WTC11 (cell line): ENCODE results near the gene SORCS2. TPM values are rescaled to one million over a fixed set of nuclear protein-coding genes. Genes with fewer than 3 reads are reported as not detected.

Source experiments
- ATAC-seq: fragments of 200-7000 bp; cut with Tn5 transposase; 2 replicates; pipeline ENCODE4 v1.10.0; 2021; ENCODE audit warnings: mild to moderate bottlenecking, moderate library complexity
- CTCF ChIA-PET: fragments of 300-600 bp; sonication (Branson Sonifier 250); formaldehyde crosslinking; loops from one replicate; lab custom pipeline; 2021; ENCODE audit warnings: antibody characterized with exemption; lab: Charles Lee
- POLR2A ChIA-PET: fragments of 350-600 bp; sonication (Branson Sonifier 250); formaldehyde crosslinking; loops from one replicate; lab custom pipeline; 2021; ENCODE audit warnings: antibody characterized with exemption; lab: Charles Lee
- DNase-seq: peaks from one replicate; pipeline ENCODE4 v3.0.0; 2021; ENCODE audit warnings: low spot score
- H3K27ac Mint-ChIP-seq: 2 replicates; pipeline ENCODE4 v1.8.0; 2021; ENCODE audit warnings: mixed read lengths
- H3K27me3 Mint-ChIP-seq: 2 replicates; pipeline ENCODE4 v1.8.0; 2021; ENCODE audit warnings: low read depth, mild to moderate bottlenecking, moderate library complexity, mixed read lengths
- H3K36me3 Mint-ChIP-seq: 2 replicates; pipeline ENCODE4 v1.8.0; 2021; ENCODE audit warnings: mixed read lengths
- H3K4me1 Mint-ChIP-seq: 2 replicates; pipeline ENCODE4 v1.8.0; 2022; ENCODE audit warnings: mixed read lengths
- H3K4me3 Mint-ChIP-seq: 2 replicates; pipeline ENCODE4 v1.8.0; 2021; ENCODE audit warnings: mild to moderate bottlenecking, moderate library complexity, mixed read lengths
- H3K9me3 Mint-ChIP-seq: 2 replicates; pipeline ENCODE4 v1.8.0; 2021; ENCODE audit warnings: mixed read lengths
- AR ChIP-seq: fragments of 250-450 bp; sonication (Bioruptor Pico); IDR thresholded peaks from 2 replicates; pipeline ENCODE4 v1.9.0; 2021; ENCODE audit warnings: mild to moderate bottlenecking
- ARID4B ChIP-seq: sonication (generic); formaldehyde crosslinking; IDR thresholded peaks from 2 replicates; pipeline ENCODE4 v1.8.0; 2023; ENCODE audit warnings: missing genetic modification reagents, mild to moderate bottlenecking, borderline replicate concordance
- ELF4 ChIP-seq: sonication (generic); formaldehyde crosslinking; IDR thresholded peaks from 2 replicates; pipeline ENCODE4 v1.8.1; 2022; ENCODE audit warnings: low read depth, mild to moderate bottlenecking, moderate library complexity, missing genetic modification reagents
- EMX1 ChIP-seq: fragments of 250-450 bp; sonication (Bioruptor Pico); IDR thresholded peaks from 2 replicates; pipeline ENCODE4 v1.8.0; 2021; ENCODE audit warnings: mild to moderate bottlenecking
- ESRRA ChIP-seq: sonication (generic); formaldehyde crosslinking; IDR thresholded peaks from 2 replicates; pipeline ENCODE4 v1.8.1; 2022; ENCODE audit warnings: mild to moderate bottlenecking, missing genetic modification reagents, borderline replicate concordance
- FOXP1 ChIP-seq: sonication (generic); formaldehyde crosslinking; IDR thresholded peaks from 2 replicates; pipeline ENCODE4 v1.8.0; 2022; ENCODE audit warnings: missing genetic modification reagents, mild to moderate bottlenecking, moderate library complexity, borderline replicate concordance
- IRF2 ChIP-seq: sonication (generic); formaldehyde crosslinking; IDR thresholded peaks from 2 replicates; pipeline ENCODE4 v1.8.0; 2022; ENCODE audit warnings: low read depth, missing genetic modification reagents, borderline replicate concordance
- JAZF1 ChIP-seq: fragments of 250-450 bp; sonication (Bioruptor Pico); IDR thresholded peaks from 2 replicates; pipeline ENCODE4 v1.9.0; 2021; ENCODE audit warnings: moderate library complexity, mild to moderate bottlenecking, inconsistent platforms
- NFATC4 ChIP-seq: fragments of 250-450 bp; sonication (Bioruptor Pico); IDR thresholded peaks from 2 replicates; pipeline ENCODE4 v1.9.0; 2021; ENCODE audit warnings: mild to moderate bottlenecking
- OVOL2 ChIP-seq: fragments of 250-450 bp; sonication (Bioruptor Pico); IDR thresholded peaks from 2 replicates; pipeline ENCODE4 v1.9.0; 2021; ENCODE audit warnings: mild to moderate bottlenecking, borderline replicate concordance
- SMAD4 ChIP-seq: sonication (generic); formaldehyde crosslinking; IDR thresholded peaks from 2 replicates; pipeline ENCODE4 v1.8.0; 2022; ENCODE audit warnings: mild to moderate bottlenecking, missing genetic modification reagents
- SOX15 ChIP-seq: fragments of 250-450 bp; sonication (Bioruptor Pico); IDR thresholded peaks from 2 replicates; pipeline ENCODE4 v1.9.0; 2021; ENCODE audit warnings: mild to moderate bottlenecking
- SP1 ChIP-seq: sonication (generic); formaldehyde crosslinking; conservative IDR thresholded peaks from 2 replicates; pipeline ENCODE4 v1.8.1; 2022; ENCODE audit warnings: missing genetic modification reagents
- TCF7 ChIP-seq: sonication (generic); formaldehyde crosslinking; IDR thresholded peaks from 2 replicates; pipeline ENCODE4 v1.8.0; 2022; ENCODE audit warnings: mild to moderate bottlenecking, low read depth, missing genetic modification reagents, moderate library complexity
- total RNA-seq: library from RNA; stranded (reverse); gene quantifications from 3 replicates; pipeline ENCODE4 v1.2.3, GENCODE V29; 2021

SORCS2 gene
- total RNA-seq, 1 experiment from 2014 or later: 6.6 TPM

GRCh38 chr4:7630568-7631287 lies 438.4 kb downstream of the SORCS2 start:
- TF ChIP-seq JAZF1 (CRISPR knock-in tag): no peak
- Mint-ChIP-seq H3K9me3 (peaks cover 17% of the 10 kb centered on the region), H3K27ac (no peak overlapping the region), H3K4me1 (peaks cover 23% of the 10 kb centered on the region), H3K27me3 (peaks cover 34% of the 10 kb centered on the region), H3K36me3 (peaks cover 11% of the 10 kb centered on the region), H3K4me3 (no peak overlapping the region)
- ATAC-seq: no peak
- POLR2A ChIA-PET: interaction anchor here (0.7 kb wide), 1 partner anchor 364 kb away, joined by 3 read pairs; no protein-coding TSS in a partner anchor
- CTCF ChIA-PET: interaction anchor here (0.6 kb wide), 2 partner anchors 75 to 104 kb away, joined by 3 read pairs; no protein-coding TSS in a partner anchor
- no peak for DNase-seq

GRCh38 chr4:7631288-7632014 lies 439.1 kb downstream of the SORCS2 start:
- peaks cover 17% of the 10 kb centered on the region for H3K9me3 Mint-ChIP-seq
- ChIA-PET POLR2A (interaction anchor here (0.7 kb wide), 1 partner anchor 365 kb away, joined by 3 read pairs; no protein-coding TSS in a partner anchor), CTCF (interaction anchor here (0.6 to 0.7 kb wide), 3 partner anchors 19 to 105 kb away, joined by 3 read pairs; no protein-coding TSS in a partner anchor)
- TF ChIP-seq IRF2 (no peak), ESRRA (no peak), ARID4B (no peak), AR (CRISPR knock-in tag) (no peak), FOXP1 (CRISPR knock-in tag) (no peak), NFATC4 (no peak), ELF4 (CRISPR knock-in tag) (no peak), EMX1 (CRISPR knock-in tag) (no peak), SMAD4 (CRISPR knock-in tag) (no peak)
- peaks cover 39% of the 10 kb centered on the region for H3K27me3 Mint-ChIP-seq
- H3K27ac Mint-ChIP-seq: no peak overlapping the region
- ATAC-seq (no peak), DNase-seq (no peak)
- peaks cover 23% of the 10 kb centered on the region for H3K4me1 Mint-ChIP-seq
- H3K36me3 Mint-ChIP-seq: peaks cover 11% of the 10 kb centered on the region
- H3K4me3 Mint-ChIP-seq: no peak overlapping the region

GRCh38 chr4:7632341-7632740 lies 440.0 kb downstream of the SORCS2 start:
- ChIA-PET POLR2A (interaction anchor here (0.5 kb wide), 1 partner anchor 348 kb away, joined by 3 read pairs; no protein-coding TSS in a partner anchor), CTCF (no interaction called here)
- no peak for ATAC-seq

More at GRCh38 chr4:7632341-7632740, 440.0 kb downstream of the SORCS2 start:
- H3K4me1 Mint-ChIP-seq: peaks cover 23% of the 10 kb centered on the region
- H3K9me3 Mint-ChIP-seq: peaks cover 17% of the 10 kb centered on the region
- H3K27me3 Mint-ChIP-seq: peaks cover 39% of the 10 kb centered on the region
- TF ChIP-seq SP1 (CRISPR knock-in tag) (no peak), OVOL2 (no peak), TCF7 (CRISPR knock-in tag) (no peak), SOX15 (CRISPR knock-in tag) (no peak)
- DNase-seq: no peak
- no peak overlapping the region for H3K27ac Mint-ChIP-seq
- H3K4me3 Mint-ChIP-seq: no peak overlapping the region
- peaks cover 11% of the 10 kb centered on the region for H3K36me3 Mint-ChIP-seq
